HG03342 (cell line): ENCODE results near the gene ZMIZ1.

Experiments used
- ATAC-seq: cut with Tn5 transposase; IDR thresholded peaks from one replicate; pipeline ENCODE4 v1.9.1; 2021; ENCODE audit warnings: mild to moderate bottlenecking, moderate library complexity; ENCODE audit not compliant: unreplicated experiment

ZMIZ1 gene

DNA sequence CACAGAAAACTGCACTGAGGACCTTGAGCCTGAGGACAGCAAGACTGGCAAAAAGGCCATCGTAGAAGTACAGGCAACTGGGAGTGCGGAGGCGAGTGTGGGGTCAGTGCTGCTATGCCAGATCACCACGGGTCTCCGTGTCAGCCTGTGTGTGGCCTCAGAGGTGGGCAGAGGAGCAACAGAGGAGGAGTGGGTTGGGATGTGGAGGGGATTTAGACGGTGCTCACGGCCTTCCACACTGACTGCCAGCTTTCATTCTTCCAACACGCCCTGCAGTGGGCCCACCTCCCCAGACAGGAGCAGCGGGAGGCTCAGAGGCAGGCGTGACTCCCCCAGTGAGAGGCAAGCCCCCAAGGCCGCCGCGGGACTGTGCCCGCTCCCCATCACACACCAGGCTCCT is 17.0 kb upstream of the ZMIZ1 start:
- no peak for ATAC-seq

DNA sequence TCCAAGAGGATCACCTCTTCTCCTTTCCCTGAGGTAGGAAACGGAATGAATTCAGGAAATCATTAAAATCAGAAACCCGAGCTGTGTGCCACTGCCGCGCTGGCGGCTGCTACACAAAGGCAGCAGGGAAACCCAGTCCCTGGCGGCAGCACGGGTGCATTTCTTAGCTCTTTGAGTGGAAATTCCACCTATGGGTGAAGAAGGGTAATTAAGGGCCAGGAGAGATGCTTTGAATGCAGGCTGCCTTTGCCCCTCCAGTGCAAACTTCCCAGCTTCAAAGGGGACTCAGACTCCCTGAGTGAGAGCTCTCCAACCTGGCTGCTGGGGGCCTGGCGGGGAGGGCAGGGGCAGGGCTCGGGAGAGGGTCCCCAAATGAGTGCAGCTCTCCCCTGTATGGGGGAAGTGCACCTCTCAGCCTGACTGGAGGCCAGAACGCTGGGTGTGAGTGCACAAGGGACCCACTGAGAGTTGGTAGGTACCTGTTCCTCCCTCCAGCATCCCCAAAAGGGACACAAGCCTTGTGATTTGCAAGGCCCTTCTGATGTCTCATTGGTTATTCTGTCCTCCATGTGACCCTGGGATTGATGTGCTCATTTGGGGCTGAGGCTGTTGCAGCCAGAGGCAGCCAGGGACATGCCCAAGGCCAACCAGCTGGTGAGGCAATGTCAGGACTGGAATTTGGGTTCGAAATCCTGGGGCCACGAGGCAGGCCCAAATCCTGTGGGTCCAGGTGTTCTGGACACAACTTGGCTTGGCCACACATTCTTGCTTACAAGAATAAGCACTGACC is 16.3 kb upstream of the ZMIZ1 start:
- no peak for ATAC-seq

DNA sequence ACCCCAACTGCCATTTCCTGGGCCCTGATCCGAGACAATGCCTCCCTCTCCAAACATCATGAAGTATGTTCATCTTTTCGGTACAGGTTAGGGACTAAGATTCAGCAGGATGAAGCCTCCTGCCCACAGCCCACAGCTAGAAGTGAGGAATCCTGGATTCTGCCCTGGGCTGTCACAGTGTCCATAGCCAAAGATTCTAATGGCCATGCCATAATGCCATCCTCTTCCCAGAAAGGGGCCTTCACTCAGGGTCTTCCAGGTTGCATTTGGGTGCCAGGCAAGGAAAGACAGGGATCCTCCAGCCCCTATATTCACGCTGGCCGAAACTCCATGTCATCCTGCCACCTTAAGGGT is 15.7 kb upstream of the ZMIZ1 start:
- no peak for ATAC-seq

DNA sequence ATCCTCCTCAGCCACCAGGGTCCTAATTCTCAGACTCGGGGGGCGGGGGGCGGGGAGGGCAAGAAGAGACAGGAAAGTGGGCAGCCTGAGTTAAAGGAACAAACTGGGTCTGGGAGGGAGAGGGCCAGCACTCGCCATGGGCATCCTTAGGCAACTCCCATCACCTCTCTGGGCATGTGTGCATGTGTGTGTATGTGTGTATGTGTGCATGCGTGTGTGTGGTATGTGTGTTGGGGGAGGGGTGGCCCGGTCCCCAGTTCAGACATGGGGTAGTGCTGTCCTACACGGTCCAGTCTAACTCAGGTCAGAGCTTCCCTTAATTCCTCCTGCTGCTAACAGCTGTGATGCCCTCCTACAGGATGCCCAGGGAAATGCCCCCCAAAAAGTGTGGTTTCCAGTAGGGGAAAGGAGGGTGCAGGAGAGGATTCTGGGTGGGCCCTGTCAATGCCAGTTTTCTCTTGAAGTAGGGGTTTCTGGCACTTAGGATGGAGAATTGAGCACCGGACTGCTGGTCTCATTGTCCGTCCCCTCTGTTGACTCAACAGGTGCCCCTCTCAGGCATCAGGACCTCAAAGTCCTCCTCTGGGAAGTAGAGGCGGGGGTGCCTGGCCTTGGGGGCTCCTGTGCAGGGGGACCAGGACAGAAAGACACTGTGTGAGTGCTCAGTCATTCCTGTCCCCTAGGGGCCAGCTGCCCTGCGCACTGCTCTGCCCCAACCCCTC is 15.1 kb upstream of the ZMIZ1 start:
- no peak for ATAC-seq

DNA sequence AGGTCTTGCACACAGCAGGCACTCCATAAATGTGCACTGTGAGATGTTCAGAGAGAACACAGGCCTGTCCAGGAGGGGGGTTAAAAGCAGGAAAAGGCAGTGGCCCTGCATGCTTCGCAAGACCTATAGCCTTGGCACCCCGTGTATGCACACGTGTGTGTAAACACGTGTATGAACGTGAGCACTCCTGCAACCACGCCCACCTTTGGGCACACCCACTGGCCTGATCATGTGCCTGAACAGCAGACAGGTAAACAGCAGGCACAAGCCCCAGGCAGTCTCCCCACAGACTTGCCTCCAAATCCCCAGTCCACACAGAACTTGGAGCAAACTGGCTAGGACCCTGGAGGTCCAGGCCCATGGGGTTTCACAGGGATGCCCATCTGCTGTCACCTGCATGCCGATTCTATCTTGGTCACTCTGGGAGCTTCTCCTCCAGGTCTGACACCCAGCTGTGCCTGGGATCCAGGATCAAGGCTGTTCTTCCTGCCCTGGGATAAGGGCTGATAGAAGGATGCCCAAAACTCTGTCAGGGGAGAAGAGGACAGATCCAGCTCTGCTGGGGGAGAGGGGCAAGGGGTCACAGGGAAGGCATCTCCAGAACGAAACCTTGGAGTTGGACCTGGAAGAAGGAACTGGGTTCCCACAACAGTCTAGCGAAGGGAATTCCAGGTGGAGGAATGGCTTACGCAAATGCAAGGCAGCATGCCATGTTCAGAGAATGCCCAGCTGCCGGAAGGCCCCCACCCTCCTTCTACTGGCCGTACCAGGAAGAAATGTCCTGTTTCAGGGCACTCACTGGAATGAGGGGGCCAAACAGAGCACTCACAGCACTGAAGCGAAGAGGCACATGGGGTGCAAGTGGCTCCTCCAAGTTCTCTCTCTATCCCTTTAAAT is 14.3 kb upstream of the ZMIZ1 start:
- ATAC-seq, result no peak

DNA sequence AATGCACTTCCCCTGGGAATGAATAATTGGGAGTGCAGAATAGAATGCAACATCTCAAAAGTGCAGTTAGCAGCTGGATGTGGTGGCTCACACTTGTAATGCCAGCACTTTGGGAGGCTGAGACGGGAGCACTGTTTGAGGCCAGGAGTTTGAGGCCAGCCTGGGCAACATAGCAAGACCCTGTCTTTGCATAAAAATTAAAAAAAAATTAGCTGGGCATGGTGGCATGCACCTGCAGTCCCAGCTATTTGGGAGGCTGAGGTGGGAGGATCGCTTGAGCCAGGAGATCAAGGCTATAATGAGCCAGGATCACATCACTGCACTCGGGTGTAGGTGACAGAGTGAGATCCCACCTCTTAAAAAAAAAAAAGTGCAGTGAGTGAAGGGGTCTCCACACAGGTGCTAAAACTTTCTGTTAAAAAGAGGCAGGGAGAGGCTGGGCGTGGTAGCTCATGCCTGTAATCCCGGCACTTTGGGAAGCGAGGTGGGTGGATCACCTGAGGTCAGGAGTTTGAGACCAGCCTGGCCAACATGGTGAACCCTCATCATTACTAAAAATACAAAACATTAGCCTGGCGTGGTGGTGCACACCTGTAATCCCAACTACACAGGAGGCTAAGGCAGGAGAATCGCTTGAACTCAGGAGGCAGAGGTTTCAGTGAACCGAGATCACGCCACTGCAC is 13.5 kb upstream of the ZMIZ1 start:
- no peak for ATAC-seq

DNA sequence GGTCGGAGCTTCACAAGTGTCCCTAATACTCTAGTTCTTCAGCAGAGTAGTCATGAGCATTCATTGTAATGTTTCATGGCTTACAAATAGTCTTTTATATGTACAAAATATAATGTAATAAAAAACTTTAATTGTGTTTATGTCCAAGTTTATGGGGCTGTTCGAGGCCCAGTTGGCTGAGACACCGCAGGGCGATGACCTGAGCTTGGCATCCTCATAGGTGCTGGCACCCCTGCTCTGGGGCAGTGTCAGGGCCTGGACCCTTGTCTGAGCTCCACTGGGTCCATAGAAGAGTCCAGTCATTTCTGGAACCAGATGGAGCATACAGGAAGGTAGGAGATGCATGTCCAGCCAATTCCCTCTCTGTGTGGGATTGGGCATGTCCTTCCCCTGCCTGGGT is 12.9 kb upstream of the ZMIZ1 start:
- no peak for ATAC-seq

DNA sequence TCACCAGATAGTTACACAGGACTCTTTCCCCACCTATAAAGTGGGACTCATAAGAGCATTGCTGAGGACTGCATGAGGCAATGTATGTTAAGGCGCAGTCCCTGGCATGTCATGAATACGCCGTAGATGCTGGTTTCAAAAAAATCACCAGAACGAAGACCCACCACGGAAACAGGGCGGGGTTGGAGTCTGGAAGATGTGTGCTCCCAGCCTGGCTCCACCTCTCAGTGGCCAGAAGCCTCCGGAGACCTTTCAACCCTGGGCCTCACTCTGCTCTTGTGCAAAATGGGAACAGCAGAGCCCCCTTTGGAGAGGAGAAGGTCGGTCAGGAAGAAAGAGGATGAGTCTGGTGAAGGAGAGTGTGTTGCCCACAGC is 12.4 kb upstream of the ZMIZ1 start:
- no peak for ATAC-seq

DNA sequence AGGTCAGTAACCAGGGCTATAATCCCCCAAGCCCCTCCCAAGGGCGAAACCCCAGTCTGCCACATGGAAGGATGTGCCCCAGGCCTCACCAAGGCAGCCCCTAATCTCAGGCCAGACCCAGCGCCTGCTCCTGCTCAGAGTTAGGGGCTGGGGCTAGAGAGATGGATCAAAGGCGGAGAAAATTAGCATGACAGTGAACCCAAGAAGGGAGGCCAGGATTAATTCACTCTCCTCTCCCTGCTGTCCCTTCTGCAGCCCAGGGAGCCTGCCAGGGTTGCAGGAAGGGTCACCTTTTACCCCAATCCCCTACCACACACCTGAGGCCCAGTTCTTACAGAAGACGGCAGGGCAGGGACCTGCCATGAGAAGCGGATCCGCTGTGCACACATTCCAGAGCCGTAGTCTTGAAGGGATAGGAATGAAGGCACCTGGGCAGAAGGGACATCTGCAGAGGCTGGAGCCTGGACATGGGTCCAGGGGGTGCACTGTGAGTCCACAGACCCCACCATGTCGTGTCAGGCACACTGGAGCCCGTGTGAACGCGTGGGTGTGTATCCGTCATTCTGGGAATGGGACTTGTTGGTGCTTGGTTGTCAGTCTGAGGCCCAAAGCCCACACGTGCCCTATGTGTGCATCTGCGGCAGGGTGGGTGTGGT is 11.9 kb upstream of the ZMIZ1 start:
- ATAC-seq, result no peak

DNA sequence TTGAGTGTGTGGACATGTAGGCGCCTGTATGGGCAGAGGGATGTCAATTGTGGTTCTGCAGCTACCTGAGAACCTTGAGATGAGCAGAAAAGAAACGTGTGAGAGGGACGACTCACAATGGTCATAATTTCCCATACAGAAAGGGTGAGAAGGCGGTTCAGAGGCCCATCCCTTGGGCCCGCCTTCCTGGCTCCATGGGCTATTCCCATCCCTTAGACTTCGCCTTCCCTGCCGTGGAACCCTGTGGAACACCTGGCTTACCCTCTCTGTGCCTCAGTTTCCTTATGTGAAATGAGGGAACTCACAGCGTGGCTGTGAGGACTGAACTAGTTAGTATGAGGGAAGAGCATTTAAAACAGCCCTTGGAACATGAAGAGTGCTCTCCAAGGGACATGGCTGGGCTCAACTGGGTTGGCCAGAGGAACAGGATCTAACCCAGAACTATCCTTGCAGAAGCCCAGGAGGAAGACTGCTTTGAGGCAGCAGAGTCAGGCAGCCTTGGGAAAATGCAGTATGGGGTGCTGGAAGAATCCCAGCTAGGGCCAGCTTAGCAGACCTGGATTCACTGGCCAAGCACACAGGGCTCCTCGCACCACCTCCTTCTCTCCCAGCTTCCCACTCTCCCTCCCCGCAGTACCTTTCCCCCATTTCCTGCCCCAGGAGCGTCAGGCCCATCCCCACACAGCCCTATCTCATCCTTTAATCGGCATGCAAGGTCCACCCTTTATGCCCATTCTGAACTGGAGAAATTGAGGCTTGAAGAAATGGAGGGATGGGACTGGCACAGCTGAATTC is 11.1 kb upstream of the ZMIZ1 start:
- ATAC-seq, result no peak

DNA sequence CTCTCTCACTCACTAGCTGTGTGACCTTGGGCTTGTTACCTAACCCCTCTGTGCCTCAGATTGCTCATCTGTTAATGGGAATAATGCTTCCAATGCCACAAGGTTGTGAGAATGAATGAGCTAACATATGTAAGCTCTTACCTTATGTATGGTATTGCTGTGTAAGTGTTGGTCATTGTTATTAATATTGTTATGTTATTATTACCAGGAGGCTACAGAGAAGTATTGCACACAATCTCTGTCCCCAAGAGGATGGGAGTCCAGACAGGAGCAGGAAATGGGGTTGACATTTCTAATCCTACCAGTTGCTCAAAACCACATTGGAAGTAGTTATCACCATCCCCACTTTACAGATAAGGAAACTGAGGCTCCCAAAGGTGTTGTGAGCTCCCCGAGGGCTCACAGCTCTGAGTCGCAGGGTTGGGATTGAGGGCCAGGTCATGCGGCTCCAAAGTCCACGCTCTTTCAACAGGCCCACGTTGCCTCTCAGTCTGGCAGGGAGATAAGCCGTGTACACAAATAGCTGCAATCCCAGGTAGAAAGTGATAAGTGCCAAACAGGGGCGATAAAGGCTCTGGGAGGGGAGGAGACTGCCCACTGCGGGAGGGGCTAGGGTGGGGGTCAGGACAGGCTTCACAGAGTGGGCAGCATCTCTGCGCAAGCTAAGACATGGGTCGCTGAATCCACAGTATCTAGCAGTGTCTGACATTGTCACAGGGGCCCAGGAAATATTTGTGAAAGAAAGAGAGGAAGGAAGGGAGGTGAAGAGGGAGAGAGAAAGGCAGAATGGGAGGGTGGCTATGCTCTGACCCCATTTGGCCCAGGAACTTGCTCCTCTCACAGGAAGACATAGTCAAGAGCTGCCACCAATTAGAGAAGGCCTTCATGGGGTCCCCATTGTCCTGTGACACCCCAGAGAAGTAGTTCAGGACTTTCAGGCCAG is 9.6 kb upstream of the ZMIZ1 start:
- ATAC-seq, result no peak

DNA sequence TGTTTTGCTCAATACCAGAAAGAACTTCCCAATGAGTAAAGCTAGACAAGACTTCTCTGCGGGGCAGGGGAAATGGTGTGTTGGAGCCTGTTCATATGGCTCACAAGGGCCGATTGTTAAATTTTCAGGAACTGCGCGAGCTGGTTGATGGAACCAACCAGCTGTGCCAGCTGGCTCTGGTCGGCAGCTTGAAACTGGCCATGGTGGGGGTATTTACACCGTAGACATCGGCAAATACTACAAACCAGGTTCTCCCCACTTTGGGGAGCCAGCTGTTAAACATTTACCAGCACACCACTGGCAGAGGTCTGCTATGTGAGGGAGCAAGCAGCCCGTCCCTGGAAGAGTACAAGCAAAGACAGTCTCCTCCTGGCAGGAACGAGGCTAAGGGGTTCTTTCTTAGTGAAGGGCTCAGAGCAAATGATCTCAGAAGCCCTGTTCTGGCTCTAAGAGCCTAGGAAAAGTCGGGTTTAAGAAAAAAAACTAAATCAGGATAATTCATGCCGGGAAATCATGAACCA is 8.8 kb upstream of the ZMIZ1 start:
- ATAC-seq, result no peak

DNA sequence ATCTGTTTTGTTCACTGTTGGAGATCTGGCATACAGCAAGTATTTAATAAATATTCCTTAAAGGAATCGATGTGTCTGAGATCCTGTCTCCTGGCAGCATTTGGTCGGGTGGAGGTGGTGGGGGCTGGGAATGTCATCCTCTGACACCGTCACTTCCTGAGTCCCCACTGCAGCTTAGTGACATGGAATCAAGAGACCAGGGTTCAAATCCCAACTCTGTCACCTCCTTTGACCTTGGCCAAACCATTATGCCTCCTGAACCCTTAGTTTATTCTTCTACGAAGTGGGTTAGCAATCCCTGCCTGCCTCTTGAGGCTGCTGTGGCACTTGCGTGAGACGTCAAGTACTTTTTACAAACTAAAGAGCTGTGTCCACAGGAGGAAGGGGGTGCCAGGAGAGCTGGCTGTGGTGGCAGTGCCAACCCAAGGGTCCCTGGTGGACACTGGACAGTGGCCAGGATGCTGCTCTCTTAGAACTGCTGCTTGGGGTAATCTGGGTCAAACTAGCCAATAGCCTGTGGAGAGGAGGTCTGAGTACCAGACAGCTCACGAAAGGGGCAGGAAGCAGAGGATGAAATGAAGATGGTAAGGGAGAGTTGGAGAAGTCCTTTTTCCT is 8.0 kb upstream of the ZMIZ1 start:
- ATAC-seq, result no peak

DNA sequence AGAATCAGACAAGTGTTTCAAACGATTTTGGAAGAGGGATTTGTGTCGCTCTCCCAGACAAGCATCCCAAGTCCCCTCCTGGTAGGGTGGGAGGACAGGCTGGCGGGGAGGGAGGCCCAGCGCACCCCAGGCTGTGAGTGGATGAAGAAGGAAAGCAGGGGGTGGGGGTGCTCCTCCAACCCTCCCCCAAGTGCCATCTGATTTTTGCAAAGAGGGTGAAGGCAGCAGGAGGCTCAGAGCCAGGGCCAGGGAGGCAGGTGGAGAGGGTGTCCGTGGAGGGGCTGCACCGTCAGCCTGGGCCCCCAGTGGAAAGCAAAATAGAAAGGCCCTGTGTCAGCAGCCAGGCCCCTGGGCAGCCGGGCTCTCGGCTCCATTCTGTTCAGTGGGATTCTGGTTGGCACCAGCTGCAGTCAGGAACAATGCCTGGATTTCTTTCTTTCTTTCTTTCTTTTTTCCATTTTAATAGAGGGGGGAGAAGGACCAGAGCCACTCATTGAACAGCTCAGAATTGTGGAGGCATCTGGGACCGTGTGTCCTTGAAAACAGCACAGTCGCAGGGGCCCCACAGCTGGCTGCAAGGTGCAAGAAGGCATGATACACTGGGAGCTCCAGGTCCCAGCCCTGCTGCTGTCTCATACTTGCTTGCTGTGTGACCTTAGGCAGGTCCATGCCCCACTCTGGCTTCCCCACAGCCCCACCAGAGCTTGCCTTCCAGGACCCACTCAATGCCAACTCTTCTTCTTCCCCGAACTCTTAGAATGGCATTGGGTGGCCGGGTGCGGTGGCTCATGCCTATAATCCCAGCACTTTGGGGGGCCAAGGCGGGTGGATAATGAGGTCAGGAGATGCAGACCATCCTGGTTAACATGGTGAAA is 7.1 kb upstream of the ZMIZ1 start:
- ATAC-seq, result no peak

DNA sequence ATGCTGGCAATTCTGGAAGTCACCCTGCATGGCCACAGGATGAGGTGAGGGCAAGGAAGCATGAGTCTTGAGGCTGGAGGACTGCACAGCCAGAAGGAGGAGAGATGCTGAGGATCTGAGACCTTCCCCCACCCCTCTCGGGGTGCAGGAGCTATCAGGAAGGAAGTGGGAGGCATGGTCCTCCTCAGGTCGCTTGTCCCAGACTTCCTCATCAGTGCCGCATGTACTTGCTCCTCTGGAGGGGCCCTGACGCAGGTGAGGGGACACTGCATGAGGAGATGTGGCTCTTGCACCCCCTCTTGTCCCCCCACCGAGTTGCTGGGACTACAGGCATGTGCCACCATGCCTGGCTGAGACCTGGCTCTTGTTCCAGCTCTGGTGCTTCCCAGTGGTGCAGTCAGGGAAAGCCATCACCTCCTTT is 5.7 kb upstream of the ZMIZ1 start:
- ATAC-seq, result no peak

DNA sequence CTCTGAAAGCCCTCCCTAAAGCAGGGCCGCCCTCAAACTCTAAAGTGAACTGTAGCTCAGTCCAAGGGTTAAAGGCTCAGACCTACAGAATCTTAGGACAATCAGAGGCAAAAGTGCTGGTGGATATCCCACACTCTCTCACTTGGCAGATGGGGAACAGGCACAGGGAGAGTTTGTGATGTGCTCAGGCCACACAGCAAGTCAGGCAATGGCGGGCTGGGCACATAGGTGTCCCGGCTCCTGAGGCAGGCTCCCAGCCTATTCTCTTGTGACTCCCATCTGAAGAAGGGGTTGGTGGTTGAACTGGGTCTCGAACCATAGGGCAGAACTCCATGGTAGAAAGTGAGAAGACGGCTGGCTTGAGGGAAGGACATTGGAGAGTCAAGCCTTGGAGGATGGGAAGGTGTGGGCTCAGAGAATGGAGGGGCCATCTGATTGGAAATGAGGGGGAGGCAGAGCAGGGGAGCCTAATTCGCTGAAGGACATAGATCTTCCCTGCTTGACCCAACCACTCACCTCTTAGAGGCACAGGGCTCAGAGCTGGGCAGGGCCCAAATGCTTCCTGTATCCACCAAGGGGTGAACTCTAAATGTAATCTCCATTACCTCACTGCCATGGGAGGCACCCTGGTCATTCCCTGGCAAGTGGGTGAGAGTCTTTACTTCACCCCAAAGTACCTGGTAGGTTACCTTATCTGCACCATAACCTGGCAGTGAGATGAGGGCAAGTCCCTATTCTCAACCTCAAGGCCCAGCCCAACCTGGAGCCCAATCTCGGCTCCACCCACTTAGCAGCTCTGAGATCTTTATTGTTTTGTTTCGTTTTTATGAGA is 4.9 kb upstream of the ZMIZ1 start:
- no peak for ATAC-seq
